Upper lobe of left lung (tissue), 6 donors: ENCODE data around the gene USPL1. TPM values are rescaled to one million over a fixed set of nuclear protein-coding genes. Genes with fewer than 3 reads are reported as not detected.

Source experiments
- ATAC-seq, 2 donors: fragments of 200-7000 bp; cut with Tn5 transposase; one replicate each; pipeline ENCODE4 v1.9.1; 2022; ENCODE audit warnings: mild to moderate bottlenecking in 2 of 2, moderate library complexity in 2 of 2; ENCODE audit not compliant: low FRiP score in 2 of 2
- DNase-seq, 2 donors: peaks; one replicate each; pipeline ENCODE4 v3.0.0-alpha.2; 2019 to 2020
- H3K27ac ChIP-seq, 4 donors: fragments of 200-600 bp; sonication (generic); one replicate each; pipeline ENCODE4 v1.5.1; 2016 to 2019
- H3K27me3 ChIP-seq, 4 donors: fragments of 200-600 bp; sonication (generic); one replicate each; pipeline ENCODE4 v1.5.1; 2017 to 2019
- H3K36me3 ChIP-seq, 4 donors: fragments of 200-600 bp; sonication (generic); one replicate each; pipeline ENCODE4 v1.5.1; 2016 to 2019
- H3K4me1 ChIP-seq, 4 donors: fragments of 200-600 bp; sonication (generic); one replicate each; pipeline ENCODE4 v1.5.1; 2018 to 2019
- H3K4me3 ChIP-seq, 4 donors: fragments of 200-600 bp; sonication (generic); one replicate each; pipeline ENCODE4 v1.5.1; 2017 to 2019; ENCODE audit warnings: mild to moderate bottlenecking in 2 of 4, moderate library complexity in 1 of 4
- H3K9me3 ChIP-seq, 4 donors: fragments of 200-600 bp; sonication (generic); one replicate each; pipeline ENCODE4 v1.5.1; 2018 to 2019
- CTCF ChIP-seq, 6 experiments: fragments of 450-650 bp in 4 of 6; fragments of 200-600 bp in 2 of 6; sonication (generic) in 2 of 6; IDR thresholded peaks; one replicate each; pipeline ENCODE4 v1.5.1; 2016 to 2019; ENCODE audit warnings: antibody characterized with exemption in 6 of 6
- EP300 ChIP-seq, 4 donors: sonication (generic); formaldehyde crosslinking; IDR thresholded peaks; one replicate each; pipeline ENCODE4 v1.5.1; 2017; ENCODE audit warnings: antibody characterized with exemption in 4 of 4, control low read depth in 2 of 4
- POLR2A ChIP-seq, 4 donors: fragments of 450-650 bp; IDR thresholded peaks; one replicate each; pipeline ENCODE4 v1.5.1; 2016 to 2017; ENCODE audit warnings: antibody characterized with exemption in 4 of 4, mild to moderate bottlenecking in 2 of 4
- POLR2AphosphoS5 ChIP-seq, 2 donors: sonication (generic); formaldehyde crosslinking; IDR thresholded peaks; one replicate each; pipeline ENCODE4 v1.5.1; 2017; ENCODE audit warnings: antibody characterized with exemption in 2 of 2
- WGBS, 2 donors: methylation state at CpG; one replicate each; pipeline ENCODE4 v1.1.5; 2017 to 2018; 5-methylcytosine and 5-hydroxymethylcytosine counted together
- total RNA-seq, 6 donors: library from RNA; depleted of rRNA in 4 of 6; stranded (reverse); fragments of >200 nt in 4 of 6; gene quantifications; one replicate each; pipeline versions ENCODE4 v1.1.0 to v1.2.1, GENCODE V29; 2016 to 2021
- donor health status: DM: no; HTN: no; CAD: no; lungs with moderate emphysema.
- donor health status: DM: no; HTN: yes; CAD: no; lungs with severe emphysema.

The USPL1 gene
- total RNA-seq, 6 donors from 2014 or later: 10.8 to 25.1 (median 16.2) TPM

GRCh38 chr13:30576528-30576927 is 41.2 kb upstream of the USPL1 start:
- H3K27me3 ChIP-seq: no peaks in the 10 kb centered on the region
- no peak for TF ChIP-seq CTCF (IDR thresholded peaks at IDR 0.05)
- no peak for TF ChIP-seq EP300 (IDR thresholded peaks at IDR 0.05)
- no peak for TF ChIP-seq POLR2A (IDR thresholded peaks at IDR 0.05)
- no peak for TF ChIP-seq POLR2AphosphoS5 (IDR thresholded peaks at IDR 0.05)
- no peak overlapping the region for H3K27ac ChIP-seq
- WGBS, 2 donors: 41 to 45% methylated on average over 7 of the region's 7 CpGs
- no peaks in the 10 kb centered on the region for H3K36me3 ChIP-seq
- no peak for ATAC-seq
- H3K9me3 ChIP-seq: no peaks in the 10 kb centered on the region
- H3K4me3 ChIP-seq: no peak overlapping the region
- peaks cover 0 to 8% (median 6%) of the 10 kb centered on the region in 4 donors for H3K4me1 ChIP-seq
- no peak for DNase-seq

- Histone ChIP-seq H3K4me1 (peaks cover 0 to 2% (median under 1%) of the 10 kb centered on the region in 4 donors), H3K4me3 (no peak overlapping the region), H3K36me3 (no peaks in the 10 kb centered on the region), H3K27me3 (no peaks in the 10 kb centered on the region), H3K9me3 (no peaks in the 10 kb centered on the region), H3K27ac (no peak overlapping the region)
- DNase-seq (peak in 1 of 2 donors; percentile 38), ATAC-seq (peak; percentile 30 to 91)
- TF ChIP-seq POLR2AphosphoS5 (IDR thresholded peaks at IDR 0.05) (no peak), CTCF (IDR thresholded peaks at IDR 0.05) (no peak), POLR2A (IDR thresholded peaks at IDR 0.05) (no peak), EP300 (IDR thresholded peaks at IDR 0.05) (no peak)
- 70 to 74% methylated on average over 6 of the region's 6 CpGs for whole genome bisulfite sequencing, 2 donors
Observed at GRCh38 chr13:30577401-30577852, 40.3 kb upstream of the USPL1 start.

GRCh38 chr13:30580852-30581502 is 36.7 kb upstream of the USPL1 start:
- no peak for DNase-seq
- H3K27ac ChIP-seq: no peak overlapping the region
- ATAC-seq: no peak
- no peaks in the 10 kb centered on the region for H3K36me3 ChIP-seq
- WGBS, 2 donors: 90 to 94% methylated on average over 3 of the region's 3 CpGs
- H3K27me3 ChIP-seq: no peaks in the 10 kb centered on the region
- no peaks in the 10 kb centered on the region for H3K9me3 ChIP-seq
- H3K4me1 ChIP-seq: no peaks in the 10 kb centered on the region
- no peak for TF ChIP-seq POLR2A (IDR thresholded peaks at IDR 0.05)
- no peak for TF ChIP-seq CTCF (IDR thresholded peaks at IDR 0.05)
- TF ChIP-seq EP300 (IDR thresholded peaks at IDR 0.05): no peak
- no peak for TF ChIP-seq POLR2AphosphoS5 (IDR thresholded peaks at IDR 0.05)
- no peak overlapping the region for H3K4me3 ChIP-seq

- Histone ChIP-seq H3K4me3 (no peak overlapping the region), H3K9me3 (no peaks in the 10 kb centered on the region), H3K36me3 (no peaks in the 10 kb centered on the region), H3K27ac (no peak overlapping the region), H3K27me3 (no peaks in the 10 kb centered on the region), H3K4me1 (no peaks in the 10 kb centered on the region)
- TF ChIP-seq POLR2A (IDR thresholded peaks at IDR 0.05) (no peak), POLR2AphosphoS5 (IDR thresholded peaks at IDR 0.05) (no peak), EP300 (IDR thresholded peaks at IDR 0.05) (no peak), CTCF (IDR thresholded peaks at IDR 0.05) (peak in 2 of 6 experiments; percentile 13 to 38)
- DNase-seq (no peak), ATAC-seq (no peak)
- WGBS, 2 donors: 0 to 13% methylated on average over 1 of the region's 1 CpG
Observed at GRCh38 chr13:30581582-30581981, 36.1 kb upstream of the USPL1 start.
